ENCODE data around the gene AUTS2. TPM values are rescaled to one million over a fixed set of nuclear protein-coding genes. Genes with fewer than 3 reads are reported as not detected.

Gene AUTS2
- total and polyA plus RNA-seq, 4 donors: 4.9 to 24.4 (median 7.0) TPM

- TF ChIP-seq CTCF (IDR thresholded peaks at IDR 0.05; ENCODE audit: low read depth, low read length, missing input control) (no peak), EGR1 (IDR thresholded peaks at IDR 0.05; ENCODE audit: low read depth in 2 of 2) (no peak)
Observed at GRCh38 chr7:70035955-70036354, 437.7 kb downstream of the AUTS2 start (continued).

GRCh38 chr7:70036695-70037094 is 438.4 kb downstream of the AUTS2 start:
- Histone ChIP-seq H3K4me3 (ENCODE audit: low read depth in 1 of 3, low read length in 3 of 3) (no peak overlapping the region), H3K9ac (ENCODE audit: low read depth in 1 of 2, low read length in 2 of 2) (no peak overlapping the region), H3K9me3 (ENCODE audit: control insufficient read depth in 4 of 4, low read length in 3 of 4) (no peaks in the 10 kb centered on the region), H3K36me3 (ENCODE audit: control insufficient read depth in 4 of 4, insufficient read depth in 3 of 4, low read depth in 1 of 4, low read length in 3 of 4) (no peaks in the 10 kb centered on the region), H3K27me3 (ENCODE audit: control insufficient read depth in 4 of 4, insufficient read depth in 4 of 4, low read length in 3 of 4) (no peaks in the 10 kb centered on the region), H3K4me1 (ENCODE audit: control insufficient read depth in 4 of 4, insufficient read depth in 4 of 4, low read length in 3 of 4) (no peaks in the 10 kb centered on the region), H3K27ac (ENCODE audit: low read depth in 1 of 2, low read length in 2 of 2) (no peak overlapping the region)
- DNase-seq (ENCODE audit: low spot score): no peak
- TF ChIP-seq CTCF (IDR thresholded peaks at IDR 0.05; ENCODE audit: low read depth, low read length, missing input control) (no peak), EGR1 (IDR thresholded peaks at IDR 0.05; ENCODE audit: low read depth in 2 of 2) (no peak), RXRA (IDR thresholded peaks at IDR 0.05) (no peak), JUND (IDR thresholded peaks at IDR 0.05) (no peak), RAD21 (IDR thresholded peaks at IDR 0.05) (no peak), SP1 (IDR thresholded peaks at IDR 0.05) (no peak), HNF4G (IDR thresholded peaks at IDR 0.05) (no peak), GABPA (IDR thresholded peaks at IDR 0.05 in 1 of 2, conservative IDR thresholded peaks at IDR 0.05 in 1 of 2) (no peak), TAF1 (conservative IDR thresholded peaks at IDR 0.05) (no peak), YY1 (IDR thresholded peaks at IDR 0.05) (no peak), FOXA1 (IDR thresholded peaks at IDR 0.05) (no peak), NR2F2 (IDR thresholded peaks at IDR 0.05) (no peak), FOXA2 (IDR thresholded peaks at IDR 0.05) (no peak), HNF4A (conservative IDR thresholded peaks at IDR 0.05) (no peak)
- TF ChIP-seq, protein P1, sequence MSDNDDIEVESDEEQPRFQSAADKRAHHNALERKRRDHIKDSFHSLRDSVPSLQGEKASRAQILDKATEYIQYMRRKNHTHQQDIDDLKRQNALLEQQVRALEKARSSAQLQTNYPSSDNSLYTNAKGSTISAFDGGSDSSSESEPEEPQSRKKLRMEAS (IDR thresholded peaks at IDR 0.05): no peak
- TF ChIP-seq, protein P2, sequence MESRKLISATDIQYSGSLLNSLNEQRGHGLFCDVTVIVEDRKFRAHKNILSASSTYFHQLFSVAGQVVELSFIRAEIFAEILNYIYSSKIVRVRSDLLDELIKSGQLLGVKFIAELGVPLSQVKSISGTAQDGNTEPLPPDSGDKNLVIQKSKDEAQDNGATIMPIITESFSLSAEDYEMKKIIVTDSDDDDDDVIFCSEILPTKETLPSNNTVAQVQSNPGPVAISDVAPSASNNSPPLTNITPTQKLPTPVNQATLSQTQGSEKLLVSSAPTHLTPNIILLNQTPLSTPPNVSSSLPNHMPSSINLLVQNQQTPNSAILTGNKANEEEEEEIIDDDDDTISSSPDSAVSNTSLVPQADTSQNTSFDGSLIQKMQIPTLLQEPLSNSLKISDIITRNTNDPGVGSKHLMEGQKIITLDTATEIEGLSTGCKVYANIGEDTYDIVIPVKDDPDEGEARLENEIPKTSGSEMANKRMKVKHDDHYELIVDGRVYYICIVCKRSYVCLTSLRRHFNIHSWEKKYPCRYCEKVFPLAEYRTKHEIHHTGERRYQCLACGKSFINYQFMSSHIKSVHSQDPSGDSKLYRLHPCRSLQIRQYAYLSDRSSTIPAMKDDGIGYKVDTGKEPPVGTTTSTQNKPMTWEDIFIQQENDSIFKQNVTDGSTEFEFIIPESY (IDR thresholded peaks at IDR 0.05): no peak
- TF ChIP-seq, protein P3, sequence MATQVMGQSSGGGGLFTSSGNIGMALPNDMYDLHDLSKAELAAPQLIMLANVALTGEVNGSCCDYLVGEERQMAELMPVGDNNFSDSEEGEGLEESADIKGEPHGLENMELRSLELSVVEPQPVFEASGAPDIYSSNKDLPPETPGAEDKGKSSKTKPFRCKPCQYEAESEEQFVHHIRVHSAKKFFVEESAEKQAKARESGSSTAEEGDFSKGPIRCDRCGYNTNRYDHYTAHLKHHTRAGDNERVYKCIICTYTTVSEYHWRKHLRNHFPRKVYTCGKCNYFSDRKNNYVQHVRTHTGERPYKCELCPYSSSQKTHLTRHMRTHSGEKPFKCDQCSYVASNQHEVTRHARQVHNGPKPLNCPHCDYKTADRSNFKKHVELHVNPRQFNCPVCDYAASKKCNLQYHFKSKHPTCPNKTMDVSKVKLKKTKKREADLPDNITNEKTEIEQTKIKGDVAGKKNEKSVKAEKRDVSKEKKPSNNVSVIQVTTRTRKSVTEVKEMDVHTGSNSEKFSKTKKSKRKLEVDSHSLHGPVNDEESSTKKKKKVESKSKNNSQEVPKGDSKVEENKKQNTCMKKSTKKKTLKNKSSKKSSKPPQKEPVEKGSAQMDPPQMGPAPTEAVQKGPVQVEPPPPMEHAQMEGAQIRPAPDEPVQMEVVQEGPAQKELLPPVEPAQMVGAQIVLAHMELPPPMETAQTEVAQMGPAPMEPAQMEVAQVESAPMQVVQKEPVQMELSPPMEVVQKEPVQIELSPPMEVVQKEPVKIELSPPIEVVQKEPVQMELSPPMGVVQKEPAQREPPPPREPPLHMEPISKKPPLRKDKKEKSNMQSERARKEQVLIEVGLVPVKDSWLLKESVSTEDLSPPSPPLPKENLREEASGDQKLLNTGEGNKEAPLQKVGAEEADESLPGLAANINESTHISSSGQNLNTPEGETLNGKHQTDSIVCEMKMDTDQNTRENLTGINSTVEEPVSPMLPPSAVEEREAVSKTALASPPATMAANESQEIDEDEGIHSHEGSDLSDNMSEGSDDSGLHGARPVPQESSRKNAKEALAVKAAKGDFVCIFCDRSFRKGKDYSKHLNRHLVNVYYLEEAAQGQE (IDR thresholded peaks at IDR 0.05): no peak
- TF ChIP-seq, protein P4, sequence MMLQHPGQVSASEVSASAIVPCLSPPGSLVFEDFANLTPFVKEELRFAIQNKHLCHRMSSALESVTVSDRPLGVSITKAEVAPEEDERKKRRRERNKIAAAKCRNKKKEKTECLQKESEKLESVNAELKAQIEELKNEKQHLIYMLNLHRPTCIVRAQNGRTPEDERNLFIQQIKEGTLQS (IDR thresholded peaks at IDR 0.05): no peak
- whole genome bisulfite sequencing: 78% methylated on average over 1 of the region's 1 CpG
